Mucosa of stomach (tissue), 1 donor: Measurements from ENCODE around the gene USH2A.

Experiments
- H3K27me3 ChIP-seq: one replicate; pipeline ENCODE4 v1.7.0; 2013; ENCODE audit warnings: mild to moderate bottlenecking, low read length; ENCODE audit not compliant: control insufficient read depth, insufficient read depth
- H3K36me3 ChIP-seq: one replicate; pipeline ENCODE4 v1.7.0; 2013; ENCODE audit warnings: low read length; ENCODE audit not compliant: control insufficient read depth, insufficient read depth
- H3K4me1 ChIP-seq: one replicate; pipeline ENCODE4 v1.7.0; 2013; ENCODE audit warnings: mild to moderate bottlenecking, low read length; ENCODE audit not compliant: control insufficient read depth, insufficient read depth
- H3K4me3 ChIP-seq: one replicate; pipeline ENCODE4 v1.7.0; 2013; ENCODE audit warnings: low read length
- H3K9ac ChIP-seq: one replicate; pipeline ENCODE4 v1.7.0; 2013; ENCODE audit warnings: mild to moderate bottlenecking, low read length, moderate library complexity
- H3K9me3 ChIP-seq: one replicate; pipeline ENCODE4 v1.7.0; 2013; ENCODE audit warnings: mild to moderate bottlenecking, low read length, moderate library complexity; ENCODE audit not compliant: control insufficient read depth
- donor health status: Pancreatic carcinoma.

Gene USH2A

GRCh38 chr1:215890438-215890837 lies 532.8 kb downstream of the USH2A start:
- H3K4me3 ChIP-seq, result no peak overlapping the region
- no peaks in the 10 kb centered on the region for H3K36me3 ChIP-seq
- no peaks in the 10 kb centered on the region for H3K9me3 ChIP-seq
- H3K4me1 ChIP-seq, result no peaks in the 10 kb centered on the region
- no peak overlapping the region for H3K9ac ChIP-seq
- no peaks in the 10 kb centered on the region for H3K27me3 ChIP-seq

- H3K4me3 ChIP-seq, result no peak overlapping the region
- H3K27me3 ChIP-seq, result no peaks in the 10 kb centered on the region
- no peaks in the 10 kb centered on the region for H3K9me3 ChIP-seq
- no peaks in the 10 kb centered on the region for H3K4me1 ChIP-seq
- no peaks in the 10 kb centered on the region for H3K36me3 ChIP-seq
- H3K9ac ChIP-seq, result no peak overlapping the region
Measured at GRCh38 chr1:215889871-215890270, 533.4 kb downstream of the USH2A start.

- Histone ChIP-seq H3K36me3 (no peaks in the 10 kb centered on the region), H3K9ac (no peak overlapping the region), H3K9me3 (no peaks in the 10 kb centered on the region), H3K4me3 (no peak overlapping the region), H3K27me3 (no peaks in the 10 kb centered on the region), H3K4me1 (no peaks in the 10 kb centered on the region)
Measured at GRCh38 chr1:215888159-215888558, 535.1 kb downstream of the USH2A start.

- no peak overlapping the region for H3K9ac ChIP-seq
- no peaks in the 10 kb centered on the region for H3K36me3 ChIP-seq
- no peaks in the 10 kb centered on the region for H3K27me3 ChIP-seq
- no peak overlapping the region for H3K4me3 ChIP-seq
- H3K4me1 ChIP-seq, result no peaks in the 10 kb centered on the region
- no peaks in the 10 kb centered on the region for H3K9me3 ChIP-seq
Measured at GRCh38 chr1:215887627-215888026, 535.6 kb downstream of the USH2A start.

GRCh38 chr1:215883004-215883403 lies 540.2 kb downstream of the USH2A start:
- Histone ChIP-seq H3K27me3 (no peaks in the 10 kb centered on the region), H3K36me3 (no peaks in the 10 kb centered on the region), H3K4me1 (no peaks in the 10 kb centered on the region), H3K4me3 (no peak overlapping the region), H3K9me3 (no peaks in the 10 kb centered on the region), H3K9ac (no peak overlapping the region)

- H3K4me1 ChIP-seq, result peaks cover 7% of the 10 kb centered on the region
- no peak overlapping the region for H3K9ac ChIP-seq
- no peaks in the 10 kb centered on the region for H3K36me3 ChIP-seq
- H3K4me3 ChIP-seq, result no peak overlapping the region
- H3K27me3 ChIP-seq, result no peaks in the 10 kb centered on the region
- no peaks in the 10 kb centered on the region for H3K9me3 ChIP-seq
Measured at GRCh38 chr1:215878843-215879242, 544.4 kb downstream of the USH2A start.

GRCh38 chr1:215878128-215878527 lies 545.1 kb downstream of the USH2A start:
- no peak overlapping the region for H3K9ac ChIP-seq
- H3K4me3 ChIP-seq, result no peak overlapping the region
- H3K36me3 ChIP-seq, result no peaks in the 10 kb centered on the region
- H3K27me3 ChIP-seq, result no peaks in the 10 kb centered on the region
- no peaks in the 10 kb centered on the region for H3K9me3 ChIP-seq
- H3K4me1 ChIP-seq, result peaks cover 7% of the 10 kb centered on the region

- Histone ChIP-seq H3K9ac (no peak overlapping the region), H3K36me3 (no peaks in the 10 kb centered on the region), H3K4me3 (no peak overlapping the region), H3K4me1 (peaks cover 7% of the 10 kb centered on the region), H3K9me3 (no peaks in the 10 kb centered on the region), H3K27me3 (no peaks in the 10 kb centered on the region)
Measured at GRCh38 chr1:215877452-215877951, 545.7 kb downstream of the USH2A start.

- Histone ChIP-seq H3K4me3 (no peak overlapping the region), H3K4me1 (peaks cover 7% of the 10 kb centered on the region), H3K36me3 (no peaks in the 10 kb centered on the region)
Measured at GRCh38 chr1:215875712-215876111, 547.5 kb downstream of the USH2A start.

GRCh38 chr1:215875236-215875635 lies 548.0 kb downstream of the USH2A start:
- H3K4me3 ChIP-seq, result no peak overlapping the region
- no peak overlapping the region for H3K9ac ChIP-seq
- H3K9me3 ChIP-seq, result no peaks in the 10 kb centered on the region
- no peaks in the 10 kb centered on the region for H3K27me3 ChIP-seq
- no peaks in the 10 kb centered on the region for H3K36me3 ChIP-seq
- peaks cover 7% of the 10 kb centered on the region for H3K4me1 ChIP-seq

More at GRCh38 chr1:215875712-215876111, 547.5 kb downstream of the USH2A start:
- H3K27me3 ChIP-seq, result no peaks in the 10 kb centered on the region
- no peaks in the 10 kb centered on the region for H3K9me3 ChIP-seq
- no peak overlapping the region for H3K9ac ChIP-seq

- H3K4me1 ChIP-seq, result peaks cover 7% of the 10 kb centered on the region
- H3K9me3 ChIP-seq, result no peaks in the 10 kb centered on the region
- H3K9ac ChIP-seq, result no peak overlapping the region
- H3K36me3 ChIP-seq, result no peaks in the 10 kb centered on the region
- H3K27me3 ChIP-seq, result no peaks in the 10 kb centered on the region
- H3K4me3 ChIP-seq, result no peak overlapping the region
Measured at GRCh38 chr1:215872658-215873057, 550.6 kb downstream of the USH2A start.

- Histone ChIP-seq H3K9me3 (no peaks in the 10 kb centered on the region), H3K9ac (no peak overlapping the region), H3K4me3 (no peak overlapping the region), H3K27me3 (no peaks in the 10 kb centered on the region), H3K4me1 (no peaks in the 10 kb centered on the region), H3K36me3 (no peaks in the 10 kb centered on the region)
Measured at GRCh38 chr1:215868500-215868899, 554.7 kb downstream of the USH2A start.

GRCh38 chr1:215865060-215865459 lies 558.2 kb downstream of the USH2A start:
- no peaks in the 10 kb centered on the region for H3K27me3 ChIP-seq
- no peak overlapping the region for H3K9ac ChIP-seq

More at GRCh38 chr1:215865060-215865459, 558.2 kb downstream of the USH2A start:
- no peaks in the 10 kb centered on the region for H3K36me3 ChIP-seq
- H3K9me3 ChIP-seq, result no peaks in the 10 kb centered on the region
- H3K4me1 ChIP-seq, result no peaks in the 10 kb centered on the region
- no peak overlapping the region for H3K4me3 ChIP-seq
